Breast epithelium (tissue), 3 donors: Measurements from ENCODE around the gene LUZP1.

Experiments
- POLR2A ChIP-seq: fragments of 450-650 bp; IDR thresholded peaks from one replicate; pipeline ENCODE4 v1.6.1; 2016; ENCODE audit warnings: antibody characterized with exemption, mild to moderate bottlenecking, moderate library complexity
- POLR2AphosphoS5 ChIP-seq, 3 donors: sonication (generic); formaldehyde crosslinking; IDR thresholded peaks; one replicate each; pipeline ENCODE4 v1.6.1; 2017; ENCODE audit warnings: antibody characterized with exemption in 3 of 3

DNA sequence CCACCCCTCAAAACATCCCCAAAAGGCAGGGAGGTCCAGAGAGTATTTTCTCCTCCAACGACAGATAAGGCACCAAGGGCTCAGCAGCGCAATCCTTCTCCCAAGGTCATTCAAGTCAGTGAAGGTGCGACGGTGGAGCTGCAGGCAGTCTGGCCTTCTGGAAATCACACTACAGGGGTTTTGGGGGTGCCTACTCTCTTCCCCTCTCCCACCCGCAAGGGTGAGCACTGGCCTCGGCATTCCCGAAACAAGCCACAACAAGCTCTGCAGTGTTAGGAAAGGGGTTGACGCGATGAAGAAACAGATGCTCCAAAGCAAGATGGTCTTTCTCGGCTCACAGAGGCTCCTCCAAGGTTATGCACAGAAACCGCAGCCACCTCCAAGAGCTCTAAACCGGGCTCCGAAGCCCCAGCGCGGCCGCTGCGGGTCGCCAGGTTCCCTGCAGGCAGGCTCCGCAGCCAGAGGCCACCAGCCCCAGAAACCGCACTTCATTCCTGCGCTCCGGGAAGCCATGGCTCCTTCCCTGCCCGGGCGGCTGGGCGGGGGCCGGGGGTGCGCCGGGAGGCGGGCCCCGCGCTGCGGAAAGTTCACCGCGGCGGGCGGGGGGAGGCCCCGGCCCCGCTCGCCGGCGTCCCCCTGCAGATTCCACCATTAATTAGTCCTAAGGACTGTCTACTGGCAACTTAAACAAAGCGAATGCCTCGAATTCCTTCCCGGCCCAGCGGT is 1.1 kb downstream of the LUZP1 start:
- no peak for TF ChIP-seq POLR2A
- TF ChIP-seq POLR2AphosphoS5 (IDR thresholded peaks at IDR 0.05), result peak in 2 of 3 donors; percentile 43 to 47
